Left ventricle myocardium inferior (tissue), 1 donor: ENCODE results near the gene PEX14. TPM values are rescaled to one million over a fixed set of nuclear protein-coding genes. Genes with fewer than 3 reads are reported as not detected.

Experiments used
- DNase-seq: peaks from one replicate; pipeline ENCODE4 v3.0.0-alpha.2; 2020
- H3K27ac ChIP-seq: fragments of 200-600 bp; replicated peaks from 2 replicates; pipeline ENCODE4 v1.8.0; 2021
- H3K27me3 ChIP-seq: fragments of 200-600 bp; 2 replicates; pipeline ENCODE4 v1.8.0; 2021; ENCODE audit warnings: low read depth
- H3K36me3 ChIP-seq: fragments of 200-600 bp; 2 replicates; pipeline ENCODE4 v1.8.0; 2021
- H3K4me1 ChIP-seq: fragments of 200-600 bp; 2 replicates; pipeline ENCODE4 v1.8.0; 2021
- H3K4me3 ChIP-seq: fragments of 200-600 bp; 2 replicates; pipeline ENCODE4 v1.8.0; 2021; ENCODE audit warnings: mild to moderate bottlenecking, moderate library complexity
- H3K9me3 ChIP-seq: fragments of 200-600 bp; replicated peaks from 2 replicates; pipeline ENCODE4 v1.8.0; 2021
- CTCF ChIP-seq: fragments of 200-600 bp; IDR thresholded peaks from 2 replicates; pipeline ENCODE4 v1.8.0; 2021; ENCODE audit warnings: antibody characterized with exemption, mild to moderate bottlenecking, borderline replicate concordance
- intact Hi-C: fragments of 100-400 bp; cut with micrococcal nuclease; formaldehyde crosslinking; loops from one replicate; pipeline ENCODE4 v1.11.0; 2022
- total RNA-seq: library from RNA; stranded (reverse); fragmentation: NEBNext Ultra II Directional; extraction: Animal tissue kit (Norgen Biotek cat#: 25700); gene quantifications from one replicate; pipeline ENCODE4 v1.2.1, GENCODE V29; 2021
- donor health status: DM: no; HTN: yes; CAD: no; lungs with severe emphysema.

PEX14 gene
- total RNA-seq, 1 donor from 2014 or later, result 20.8 TPM

GRCh38 chr1:10624256-10625050, 149.7 kb downstream of the PEX14 start:
- Histone ChIP-seq H3K9me3 (no peaks in the 10 kb centered on the region), H3K4me3 (no peak overlapping the region), H3K4me1 (peaks cover 13% of the 10 kb centered on the region), H3K36me3 (peaks cover 39% of the 10 kb centered on the region), H3K27ac (no peak overlapping the region), H3K27me3 (no peaks in the 10 kb centered on the region)
- DNase-seq, result no peak
- intact Hi-C loops, result no loop called here
- no peak for TF ChIP-seq CTCF

GRCh38 chr1:10625076-10625475, 150.3 kb downstream of the PEX14 start:
- Histone ChIP-seq H3K4me1 (peaks cover 13% of the 10 kb centered on the region), H3K4me3 (no peak overlapping the region), H3K9me3 (no peaks in the 10 kb centered on the region), H3K27me3 (no peaks in the 10 kb centered on the region), H3K27ac (no peak overlapping the region), H3K36me3 (peaks cover 45% of the 10 kb centered on the region)
- intact Hi-C loops, result no loop called here
- no peak for TF ChIP-seq CTCF
- no peak for DNase-seq

GRCh38 chr1:10625554-10625953, 150.8 kb downstream of the PEX14 start:
- H3K4me1 ChIP-seq, result peaks cover 13% of the 10 kb centered on the region
- H3K4me3 ChIP-seq, result no peak overlapping the region
- TF ChIP-seq CTCF, result no peak
- H3K9me3 ChIP-seq, result no peaks in the 10 kb centered on the region
- no peak for DNase-seq
- H3K36me3 ChIP-seq, result peaks cover 48% of the 10 kb centered on the region
- H3K27ac ChIP-seq, result no peak overlapping the region
- no peaks in the 10 kb centered on the region for H3K27me3 ChIP-seq
- intact Hi-C loops, result no loop called here

- no peak overlapping the region for H3K27ac ChIP-seq
- intact Hi-C loops, result no loop called here
- H3K36me3 ChIP-seq, result peaks cover 54% of the 10 kb centered on the region
- no peaks in the 10 kb centered on the region for H3K27me3 ChIP-seq
- no peak overlapping the region for H3K4me3 ChIP-seq
- no peak for DNase-seq
- peaks cover 13% of the 10 kb centered on the region for H3K4me1 ChIP-seq
- TF ChIP-seq CTCF, result no peak
- no peaks in the 10 kb centered on the region for H3K9me3 ChIP-seq
Measured at GRCh38 chr1:10626131-10626731, 151.5 kb downstream of the PEX14 start.

- Histone ChIP-seq H3K27me3 (no peaks in the 10 kb centered on the region), H3K9me3 (no peaks in the 10 kb centered on the region), H3K4me1 (peaks cover 13% of the 10 kb centered on the region), H3K4me3 (no peak overlapping the region), H3K27ac (no peak overlapping the region), H3K36me3 (peaks cover 50% of the 10 kb centered on the region)
- TF ChIP-seq CTCF, result no peak
- no peak for DNase-seq
- intact Hi-C loops, result no loop called here
Measured at GRCh38 chr1:10626791-10627410, 152.2 kb downstream of the PEX14 start.
